Stimulated activated CD4-positive, alpha-beta T cell treated with anti-CD3 and anti-CD28 coated beads, Interleukin-4, amount 100 ng/mL, for 48 hours (primary cell): ENCODE data around the gene MAP2K4.

Experiments used
- DNase-seq, 2 donors: peaks; one replicate each; pipeline ENCODE4 v3.0.0-alpha.2; 2020; ENCODE audit warnings: low read depth in 2 of 2

The MAP2K4 gene

GRCh38 chr17:12037970-12038369 lies 17.3 kb downstream of the MAP2K4 start:
- DNase-seq: no peak

DNA sequence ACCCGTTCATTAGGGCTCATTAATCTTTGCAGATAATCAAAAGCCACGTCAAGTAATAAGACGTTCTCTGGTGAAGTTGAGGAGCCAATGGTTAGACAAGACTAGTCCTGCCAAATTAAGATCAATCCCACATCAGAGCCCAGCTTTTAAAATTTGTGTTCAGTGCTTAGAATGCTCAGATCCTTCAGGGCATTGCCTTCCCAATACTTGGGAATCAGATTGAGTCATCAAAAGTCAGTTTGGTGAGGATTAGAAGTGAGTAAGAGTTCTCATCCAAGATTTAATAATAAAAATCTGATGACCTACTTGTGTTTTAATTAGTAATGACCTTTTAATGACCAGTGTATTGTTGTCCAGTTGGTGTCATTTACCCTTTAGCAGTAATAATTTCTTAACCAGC lies 19.8 kb downstream of the MAP2K4 start:
- no peak for DNase-seq

DNA sequence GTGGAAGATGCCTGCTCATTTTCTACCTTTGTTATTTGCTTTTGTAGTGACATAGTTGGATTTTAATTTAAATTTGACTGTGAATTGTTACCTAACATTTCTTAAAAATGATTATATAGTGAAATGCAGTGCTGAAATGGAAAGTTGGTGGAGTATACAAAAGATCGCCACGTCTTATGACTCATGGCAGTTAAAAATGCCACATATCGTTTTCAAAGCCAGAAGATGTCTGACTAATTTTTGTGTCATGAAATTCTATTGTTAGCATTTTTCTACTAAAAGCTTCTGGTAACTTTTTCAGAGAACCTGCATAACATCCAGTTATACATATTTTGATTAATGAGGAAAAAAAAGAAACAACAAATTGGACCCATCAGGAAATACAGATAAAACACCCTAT lies 20.6 kb downstream of the MAP2K4 start:
- no peak for DNase-seq

- no peak for DNase-seq
Observed at GRCh38 chr17:12043702-12044101, 23.0 kb downstream of the MAP2K4 start.

DNA sequence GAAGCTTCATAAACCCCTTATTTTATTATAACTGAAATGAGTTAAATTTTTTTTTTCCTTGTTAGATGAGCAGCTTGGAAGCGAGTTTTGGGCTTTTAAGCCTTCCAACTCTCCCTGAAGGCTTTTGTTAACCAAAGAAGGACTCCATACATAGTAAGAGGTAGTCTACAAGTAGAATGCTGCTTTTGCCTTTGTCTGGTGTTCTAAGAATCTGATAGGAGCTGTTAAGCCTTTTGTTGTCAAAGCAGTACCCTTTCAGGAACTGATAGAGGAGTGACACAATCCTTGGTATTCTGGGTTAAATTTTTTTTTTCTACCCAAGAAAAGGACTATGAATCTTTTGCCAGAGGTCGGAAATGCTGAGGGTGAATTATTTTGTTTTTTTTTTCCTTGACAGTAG lies 26.1 kb downstream of the MAP2K4 start:
- no peak for DNase-seq

DNA sequence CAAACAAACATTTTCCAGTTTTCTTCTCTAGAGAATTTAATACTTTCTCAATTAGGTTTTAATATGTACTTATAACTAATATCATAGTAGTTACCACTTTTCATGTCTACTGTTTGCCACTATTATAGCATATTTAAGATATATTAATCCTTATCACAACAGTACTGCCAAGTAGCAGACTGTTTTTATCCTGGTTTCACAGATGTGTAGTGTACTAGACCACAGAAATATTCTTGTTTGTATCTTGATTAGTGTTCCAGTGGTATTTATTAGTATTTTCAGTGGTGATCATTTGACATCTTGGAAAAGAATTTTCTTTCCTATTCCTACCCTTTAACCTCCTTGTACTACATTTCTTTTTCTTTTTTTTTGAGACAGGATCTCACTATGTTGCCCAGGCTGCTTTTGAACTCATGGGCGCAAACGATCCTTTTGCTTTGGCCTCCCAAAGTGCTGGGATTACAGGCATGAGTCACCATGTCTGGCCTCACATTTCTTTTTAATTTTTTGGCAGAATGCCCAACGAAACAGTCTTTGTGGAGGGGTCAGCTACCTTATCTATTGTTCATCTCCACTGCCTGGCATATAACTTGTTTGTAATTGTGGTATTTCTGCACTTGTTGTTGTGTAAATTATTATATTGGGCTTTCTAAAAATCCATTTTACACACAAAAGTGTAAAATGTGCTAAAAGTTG lies 27.2 kb downstream of the MAP2K4 start:
- DNase-seq: no peak

- DNase-seq: no peak
Observed at GRCh38 chr17:12048843-12049473, 28.3 kb downstream of the MAP2K4 start.

DNA sequence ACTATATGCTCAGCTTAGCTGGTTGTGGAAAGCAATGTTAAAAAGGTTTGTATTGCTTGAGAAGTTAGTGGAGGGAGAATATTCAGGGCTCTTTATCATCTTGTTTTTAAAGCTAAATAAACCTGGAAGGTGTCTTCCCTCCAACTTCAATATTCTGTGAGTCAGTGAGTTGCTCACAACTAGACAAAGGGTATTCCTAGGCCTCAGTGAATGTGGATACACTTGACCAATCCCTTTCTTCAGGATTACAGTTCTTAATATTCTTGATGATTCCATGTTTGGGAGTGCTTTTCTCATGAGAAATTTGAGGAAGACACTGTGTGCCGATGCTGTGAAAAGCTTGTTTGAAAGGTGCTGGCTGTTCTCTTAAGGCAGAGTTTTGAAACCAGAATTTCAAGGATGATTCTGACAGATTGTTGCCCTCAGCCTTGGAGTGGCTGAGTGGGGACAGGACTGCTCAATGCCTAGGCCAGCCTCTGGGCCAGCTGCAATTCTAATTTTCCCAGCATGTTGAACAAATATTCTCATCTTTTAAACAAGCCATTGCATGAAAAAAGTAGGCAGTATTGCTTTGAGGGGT lies 30.1 kb downstream of the MAP2K4 start:
- no peak for DNase-seq

DNA sequence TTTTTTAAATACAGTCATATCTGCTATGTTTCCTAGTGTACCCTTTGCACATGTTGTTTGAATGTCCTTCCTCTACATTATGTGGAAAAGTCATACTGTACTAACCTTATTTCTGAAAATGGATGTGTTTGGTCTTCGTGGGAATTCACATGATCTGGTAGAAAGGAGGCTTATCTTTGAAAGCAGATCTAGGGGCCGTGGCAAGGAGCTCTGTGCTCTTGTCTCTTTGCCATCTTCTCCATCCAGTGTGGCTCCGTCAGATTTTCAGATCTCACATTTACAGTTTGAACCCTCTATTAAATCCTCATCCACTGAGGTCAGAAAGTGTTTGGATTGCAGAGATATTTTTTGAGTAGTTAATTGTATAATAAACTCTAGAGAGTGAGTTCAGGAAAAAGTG lies 32.9 kb downstream of the MAP2K4 start:
- DNase-seq: no peak

- DNase-seq: no peak
Observed at GRCh38 chr17:12055889-12056288, 35.2 kb downstream of the MAP2K4 start.

GRCh38 chr17:12057520-12057919 lies 36.8 kb downstream of the MAP2K4 start:
- DNase-seq: no peak

- no peak for DNase-seq
Observed at GRCh38 chr17:12058535-12058934, 37.9 kb downstream of the MAP2K4 start.

DNA sequence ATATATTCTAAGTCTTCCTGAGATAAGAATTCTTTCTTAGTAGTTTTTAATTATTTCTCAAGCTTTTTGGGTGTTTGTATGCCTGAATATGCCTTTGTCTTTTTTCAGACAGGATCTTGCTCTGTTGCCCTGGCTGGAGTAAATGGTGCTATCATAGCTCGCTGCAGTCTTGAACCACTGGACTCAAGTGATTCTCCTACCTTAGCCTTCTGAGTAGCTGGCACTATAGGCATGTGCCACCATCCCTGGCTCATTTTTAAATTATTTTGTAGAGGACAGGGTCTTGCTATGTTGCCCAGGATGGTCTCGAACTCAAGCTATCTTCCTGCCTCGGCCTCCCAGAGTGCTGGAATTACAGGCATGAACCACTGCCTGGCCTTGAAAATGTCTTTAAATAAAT lies 41.6 kb downstream of the MAP2K4 start:
- DNase-seq: no peak

DNA sequence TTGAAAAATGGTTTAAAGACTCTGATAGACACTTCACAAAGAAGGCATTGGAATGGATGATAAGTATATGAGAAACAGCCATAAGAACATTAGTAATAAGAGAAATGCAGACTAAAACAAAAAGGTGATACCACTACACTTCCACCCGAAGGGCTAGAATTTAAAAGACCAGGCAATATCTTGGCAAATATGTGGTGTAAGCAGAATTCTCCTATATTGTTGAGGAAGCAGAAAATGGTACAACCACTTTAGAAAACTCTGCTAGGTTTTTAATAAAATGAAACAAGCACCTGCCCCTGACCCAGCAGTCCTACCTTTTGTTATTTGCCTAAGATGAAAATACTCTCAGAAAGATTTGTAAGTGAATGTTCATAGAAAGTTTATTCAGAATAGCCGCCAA lies 43.7 kb downstream of the MAP2K4 start:
- no peak for DNase-seq

- no peak for DNase-seq
Observed at GRCh38 chr17:12067485-12067884, 46.8 kb downstream of the MAP2K4 start.

GRCh38 chr17:12068946-12069345 lies 48.3 kb downstream of the MAP2K4 start:
- no peak for DNase-seq

DNA sequence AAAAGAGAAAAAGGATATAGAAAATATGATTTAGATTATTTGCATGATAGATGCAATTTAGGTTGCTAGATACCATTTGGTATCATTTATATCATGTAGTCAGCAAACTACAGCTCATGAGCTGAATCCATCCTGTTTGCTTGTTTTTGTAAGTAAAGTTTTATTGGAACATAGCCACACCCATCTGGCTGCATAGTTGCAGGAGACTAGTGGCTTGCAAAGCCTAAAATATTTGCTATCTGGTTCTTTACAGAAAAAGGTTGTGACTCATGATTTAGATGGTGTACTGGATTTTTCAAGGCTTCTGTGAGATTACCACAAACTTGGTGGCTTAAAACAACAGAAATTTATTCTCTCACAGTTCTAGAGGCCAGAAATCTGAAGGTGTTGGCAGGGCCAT lies 49.9 kb downstream of the MAP2K4 start:
- DNase-seq: no peak

GRCh38 chr17:12074346-12074745 lies 53.7 kb downstream of the MAP2K4 start:
- no peak for DNase-seq

- no peak for DNase-seq
Observed at GRCh38 chr17:12077773-12078172, 57.1 kb downstream of the MAP2K4 start.

DNA sequence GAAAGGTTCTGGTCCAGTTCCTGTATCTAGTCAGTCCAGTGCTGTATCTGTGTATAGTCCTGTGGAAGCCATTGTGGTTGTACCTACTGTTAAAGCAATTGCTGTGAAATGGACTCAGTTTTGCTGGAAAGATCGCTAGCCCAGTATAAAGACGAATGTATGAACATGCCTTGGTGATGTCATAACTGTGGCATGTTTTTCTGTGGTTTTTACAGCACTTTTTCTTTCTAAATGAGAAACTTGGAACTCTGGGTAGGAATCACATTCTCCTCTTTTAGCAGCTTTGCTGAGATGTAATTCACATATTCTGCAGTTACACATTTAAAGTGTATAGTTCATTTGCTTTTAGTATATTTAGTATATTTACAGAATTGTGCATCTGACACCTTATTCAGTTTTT lies 58.1 kb downstream of the MAP2K4 start:
- DNase-seq: no peak

DNA sequence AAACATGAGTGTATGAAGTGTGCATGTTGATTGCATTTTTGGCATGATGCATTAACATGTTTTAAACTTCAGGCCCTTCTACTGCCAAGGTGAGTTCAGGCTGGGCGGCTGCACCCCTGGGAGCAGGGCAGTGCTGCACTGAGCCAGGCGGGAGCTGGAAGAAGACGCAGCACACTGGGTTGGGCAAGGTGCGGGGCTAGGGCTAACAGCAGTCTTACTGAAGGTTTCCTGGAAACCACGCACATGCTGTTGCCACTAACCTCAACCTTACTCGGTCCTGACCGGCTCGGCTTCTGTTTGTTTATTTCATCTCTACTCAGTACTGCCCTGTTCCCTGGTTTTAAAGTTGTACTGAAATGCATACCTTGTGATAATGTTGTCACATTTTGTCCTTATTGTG lies 61.0 kb downstream of the MAP2K4 start:
- DNase-seq: no peak

GRCh38 chr17:12085076-12085949 lies 64.6 kb downstream of the MAP2K4 start:
- DNase-seq: no peak
